SK-N-SH (cell line): Measurements from ENCODE around the gene PIGZ. TPM values are rescaled to one million over a fixed set of nuclear protein-coding genes. Genes with fewer than 3 reads are reported as not detected.

Source experiments
- CTCF ChIA-PET: fragments of 300-600, 350-600 bp; formaldehyde crosslinking; extraction: SDS; loops from one replicate; lab custom pipeline; 2021; lab: Yijun Ruan, JAX
- POLR2A ChIA-PET: fragments of 350-600 bp; sonication (Branson Sonifier 250); formaldehyde crosslinking; extraction: SDS; loops from one replicate; lab custom pipeline; 2020; ENCODE audit warnings: antibody characterized with exemption, inconsistent platforms; lab: Yijun Ruan, JAX
- DNase-seq: peaks from one replicate; pipeline ENCODE4 v3.0.0; 2012
- H2AFZ ChIP-seq: fragments of 200-600 bp; sonication (generic); 2 replicates; pipeline ENCODE4 v1.8.1; 2016; ENCODE audit warnings: antibody characterized with exemption, mild to moderate bottlenecking, low read depth
- H3F3A ChIP-seq: fragments of 200-600 bp; sonication (generic); replicated peaks from 2 replicates; pipeline ENCODE3; 2016; ENCODE audit warnings: antibody characterized with exemption, mild to moderate bottlenecking; ENCODE audit not compliant: insufficient read depth
- H3K27ac ChIP-seq, 2 experiments: fragments of 200-500 bp in 1 of 2; fragments of 200-600 bp in 1 of 2; sonication (Bioruptor generic) in 1 of 2; sonication (generic), shearing (Covaris generic) in 1 of 2; 2 replicates each; pipeline versions ENCODE4 v1.5.1 to v1.6.1; 2014 to 2016; ENCODE audit warnings: low read depth in 2 of 2, inconsistent platforms in 1 of 2, low read length in 1 of 2, mild to moderate bottlenecking in 1 of 2, mixed read lengths in 1 of 2
- H3K27me3 ChIP-seq: fragments of 200-600 bp; sonication (generic), shearing (Covaris generic); 2 replicates; pipeline ENCODE4 v1.6.1; 2016; ENCODE audit warnings: mixed run types; ENCODE audit not compliant: insufficient read depth
- H3K36me3 ChIP-seq, 2 experiments: fragments of 200-500 bp in 1 of 2; fragments of 200-600 bp in 1 of 2; sonication (Bioruptor generic) in 1 of 2; sonication (generic) in 1 of 2; replicated peaks in 1 of 2; 2 replicates each; pipeline versions ENCODE3 to v1.5.1; 2014 to 2016; ENCODE audit warnings: low read length in 1 of 2, mild to moderate bottlenecking in 1 of 2; ENCODE audit not compliant: insufficient read depth in 2 of 2, control insufficient read depth in 1 of 2
- H3K4me1 ChIP-seq, 2 experiments: fragments of 200-500 bp in 1 of 2; fragments of 200-600 bp in 1 of 2; sonication (Bioruptor generic) in 1 of 2; sonication (generic), shearing (Covaris generic) in 1 of 2; 2 replicates each; pipeline versions ENCODE4 v1.5.1 to v1.6.1; 2014 to 2016; ENCODE audit warnings: low read depth in 1 of 2, low read length in 1 of 2, mixed run types in 1 of 2; ENCODE audit not compliant: insufficient read depth in 2 of 2, control insufficient read depth in 1 of 2
- H3K4me2 ChIP-seq: fragments of 200-600 bp; sonication (generic), shearing (Covaris generic); 2 replicates; pipeline ENCODE4 v1.6.1; 2017; ENCODE audit warnings: mixed run types
- H3K4me3 ChIP-seq, 2 experiments: fragments of 200-500 bp in 1 of 2; fragments of 200-600 bp in 1 of 2; sonication (Bioruptor generic) in 1 of 2; sonication (generic), shearing (Covaris generic) in 1 of 2; 2 replicates each; pipeline versions ENCODE4 v1.5.1 to v1.8.1; 2014 to 2016; ENCODE audit warnings: low read depth in 2 of 2, inconsistent platforms in 1 of 2, low read length in 1 of 2, mild to moderate bottlenecking in 1 of 2, mixed read lengths in 1 of 2, moderate library complexity in 1 of 2
- H3K79me2 ChIP-seq: fragments of 200-600 bp; sonication (generic); 2 replicates; pipeline ENCODE4 v1.8.1; 2017; ENCODE audit warnings: mild to moderate bottlenecking; ENCODE audit not compliant: insufficient read depth
- H3K9ac ChIP-seq: fragments of 200-600 bp; sonication (generic); 2 replicates; pipeline ENCODE4 v1.6.1; 2017; ENCODE audit warnings: mixed run types
- H3K9me2 ChIP-seq: fragments of 200-600 bp; sonication (generic); 2 replicates; pipeline ENCODE4 v1.6.1; 2017; ENCODE audit warnings: mixed run types
- H3K9me3 ChIP-seq: fragments of 200-600 bp; sonication (generic); 2 replicates; pipeline ENCODE4 v1.6.1; 2017; ENCODE audit warnings: mixed run types, mild to moderate bottlenecking, moderate library complexity
- H4K20me1 ChIP-seq: fragments of 200-600 bp; sonication (generic); 2 replicates; pipeline ENCODE4 v1.6.1; 2017; ENCODE audit warnings: mild to moderate bottlenecking, mixed run types; ENCODE audit not compliant: insufficient read depth
- EP300 ChIP-seq, 2 experiments: IDR thresholded peaks; 2 replicates each; pipeline versions ENCODE4 v1.4.0 to v1.6.1; 2012; ENCODE audit warnings: borderline replicate concordance in 1 of 2, low read depth in 1 of 2, low read length in 1 of 2
- FOXJ3 ChIP-seq: sonication (generic); formaldehyde crosslinking; IDR thresholded peaks from 2 replicates; pipeline ENCODE4 v1.5.1; 2020; ENCODE audit warnings: mild to moderate bottlenecking, missing genetic modification reagents
- FOXM1 ChIP-seq: IDR thresholded peaks from 2 replicates; pipeline ENCODE4 v1.4.0; 2012; ENCODE audit warnings: low read depth, mild to moderate bottlenecking
- GABPA ChIP-seq: IDR thresholded peaks from 2 replicates; pipeline ENCODE4 v1.4.0; 2012; ENCODE audit warnings: low read depth, mild to moderate bottlenecking
- IRF3 ChIP-seq: fragments of 150-350 bp; IDR thresholded peaks from 2 replicates; pipeline ENCODE4 v1.6.1; 2016; ENCODE audit warnings: mild to moderate bottlenecking, low read depth, low read length
- MAX ChIP-seq: IDR thresholded peaks from 2 replicates; pipeline ENCODE4 v1.4.0; 2012; ENCODE audit warnings: low read depth
- MXI1 ChIP-seq: IDR thresholded peaks from 2 replicates; pipeline ENCODE4 v1.6.1; 2012; ENCODE audit warnings: mild to moderate bottlenecking, low read depth, low read length, improper control_type of control experiment
- NFIC ChIP-seq: IDR thresholded peaks from 2 replicates; pipeline ENCODE4 v1.4.0; 2012; ENCODE audit warnings: borderline replicate concordance
- PBX3 ChIP-seq: IDR thresholded peaks from 2 replicates; pipeline ENCODE4; 2012
- RCOR1 ChIP-seq: fragments of 150-350 bp; IDR thresholded peaks from 2 replicates; pipeline ENCODE4 v1.6.1; 2017; ENCODE audit warnings: antibody characterized with exemption, low read length
- RXRA ChIP-seq: IDR thresholded peaks from 2 replicates; pipeline ENCODE4 v1.4.0; 2012; ENCODE audit warnings: low read depth, mild to moderate bottlenecking, borderline replicate concordance
- TAF1 ChIP-seq: IDR thresholded peaks from 2 replicates; pipeline ENCODE4 v1.6.1; 2012; ENCODE audit warnings: low read depth, mild to moderate bottlenecking, low read length, moderate library complexity, borderline replicate concordance
- TEAD4 ChIP-seq: IDR thresholded peaks from 2 replicates; pipeline ENCODE4 v1.4.0; 2012; ENCODE audit warnings: mild to moderate bottlenecking, borderline replicate concordance; ENCODE audit not compliant: insufficient read depth
- USF1 ChIP-seq: IDR thresholded peaks from 2 replicates; pipeline ENCODE4 v1.4.0; 2012; ENCODE audit warnings: low read depth, borderline replicate concordance
- ZBTB33 ChIP-seq: IDR thresholded peaks from 2 replicates; pipeline ENCODE4 v1.4.0; 2012; ENCODE audit warnings: low read depth, borderline replicate concordance
- WGBS: methylation state at CpG from one replicate; pipeline ENCODE4 v1.1.6; 2017; ENCODE audit warnings: low lambda C conversion rate; 5-methylcytosine and 5-hydroxymethylcytosine counted together
- polyA plus RNA-seq, 3 experiments: library from polyadenylated mRNA; depleted of rRNA; stranded (reverse); fragments of >200 nt; gene quantifications; 2 replicates each; pipeline ENCODE4 v1.2.3, GENCODE V29; 2012

The PIGZ gene
- polyA plus RNA-seq, 1 of the 3 experiments (the other 2 are of a cell fraction), result 5.0 TPM

- ChIA-PET POLR2A (no interaction called here), CTCF (interaction anchor here (0.9 to 3.7 kb wide), 21 partner anchors 8 to 702 kb away, joined by 3 to 26 read pairs (median 5); partner anchors contain the start of gene NCBP2)
- no peak for TF ChIP-seq RXRA
- no peak for TF ChIP-seq MXI1
- TF ChIP-seq PBX3, result no peak
- TF ChIP-seq ZBTB33, result no peak
- TF ChIP-seq GABPA, result no peak
- TF ChIP-seq IRF3, result no peak
- no peak for TF ChIP-seq FOXJ3 (CRISPR knock-in tag)
- no peak for TF ChIP-seq TAF1
- TF ChIP-seq MAX, result no peak
- TF ChIP-seq FOXM1, result no peak
- no peak for TF ChIP-seq RCOR1
- TF ChIP-seq TEAD4, result no peak
- TF ChIP-seq EP300 (IDR thresholded peaks at IDR 0.05; ENCODE audit: borderline replicate concordance in 1 of 2, low read depth in 1 of 2, low read length in 1 of 2), result no peak
- no peak for TF ChIP-seq NFIC
- no peak for TF ChIP-seq USF1
- H3F3A ChIP-seq, result no peaks in the 10 kb centered on the region
- no peak overlapping the region for H3K9ac ChIP-seq
- H3K9me2 ChIP-seq, result no peaks in the 10 kb centered on the region
- H3K4me1 ChIP-seq, result peaks cover 0 to 6% of the 10 kb centered on the region in 2 experiments; a peak in 1 of 4 replicates
- DNase-seq, result no peak
- no peak overlapping the region for H3K4me2 ChIP-seq
- H4K20me1 ChIP-seq, result no peaks in the 10 kb centered on the region
- 87% methylated on average over 15 of the region's 15 CpGs for WGBS
- H3K27ac ChIP-seq, result no peak overlapping the region
- H2AFZ ChIP-seq, result no peak overlapping the region; the same call in 1 of the 2 replicates
- H3K4me3 ChIP-seq, result no peak overlapping the region
- H3K79me2 ChIP-seq, result no peaks in the 10 kb centered on the region
- no peaks in the 10 kb centered on the region for H3K36me3 ChIP-seq
- H3K9me3 ChIP-seq, result no peaks in the 10 kb centered on the region
- H3K27me3 ChIP-seq, result no peaks in the 10 kb centered on the region
Observed at GRCh38 chr3:196970547-196971093, 2.0 kb upstream of the PIGZ start.
